Measurements from ENCODE around the gene KRTAP9-2.

GRCh38 chr17:41254861-41255260 lies 28.4 kb downstream of the KRTAP9-2 start:
- TF ChIP-seq POLR2AphosphoS5 (IDR thresholded peaks at IDR 0.05; ENCODE audit: low read depth) (no peak), SPI1 (IDR thresholded peaks at IDR 0.05; ENCODE audit: borderline replicate concordance, low read depth) (no peak), CTCF (IDR thresholded peaks at IDR 0.05; ENCODE audit: insufficient read depth, low read length) (no peak), REST (IDR thresholded peaks at IDR 0.05; ENCODE audit: insufficient replicate concordance, low read depth) (no peak), GABPA (IDR thresholded peaks at IDR 0.05; ENCODE audit: low read depth) (no peak)

Data from HL-60 (cell line).